NCI-H2107 treated with DMSO at 0.1 percent for 48 hours (cell line): ENCODE results near the gene RBBP6.
"Not testable (repeated sequence)": the region's sequence is repeated elsewhere in the genome, so short reads cannot be mapped to it uniquely, and the experiment has no call there.

Experiments used
- DNase-seq: peaks from one replicate; lab custom pipeline; 2025; ENCODE audit not compliant: unreplicated experiment; lab: John Stamatoyannopoulos, UW

Gene RBBP6

GRCh38 chr16:24555346-24555872, 16.0 kb downstream of the RBBP6 start:
- DNase-seq, result no peak

GRCh38 chr16:24562811-24563210, 23.4 kb downstream of the RBBP6 start:
- DNase-seq, result no peak

GRCh38 chr16:24568392-24568791, 29.0 kb downstream of the RBBP6 start:
- no peak for DNase-seq

- no peak for DNase-seq
Observed at GRCh38 chr16:24571096-24571495, 31.7 kb downstream of the RBBP6 start.

- DNase-seq, result no peak
Observed at GRCh38 chr16:24572069-24572468, 32.7 kb downstream of the RBBP6 start.

GRCh38 chr16:24573141-24573540, 33.8 kb downstream of the RBBP6 start:
- no peak for DNase-seq

GRCh38 chr16:24574515-24575485, 35.4 kb downstream of the RBBP6 start:
- not testable (repeated sequence) for DNase-seq

- DNase-seq, result not testable (repeated sequence)
Observed at GRCh38 chr16:24575791-24576190, 36.4 kb downstream of the RBBP6 start.

- no peak for DNase-seq
Observed at GRCh38 chr16:24577167-24577566, 37.8 kb downstream of the RBBP6 start.

- DNase-seq, result no peak
Observed at GRCh38 chr16:24580665-24581064, 41.3 kb downstream of the RBBP6 start.

GRCh38 chr16:24583494-24583893, 44.1 kb downstream of the RBBP6 start:
- no peak for DNase-seq

GRCh38 chr16:24589997-24590396, 50.6 kb downstream of the RBBP6 start:
- no peak for DNase-seq

- no peak for DNase-seq
Observed at GRCh38 chr16:24598777-24599437, 59.5 kb downstream of the RBBP6 start.

GRCh38 chr16:24609417-24609739, 70.0 kb downstream of the RBBP6 start:
- DNase-seq, result no peak

GRCh38 chr16:24609740-24610415, 70.5 kb downstream of the RBBP6 start:
- DNase-seq, result peak; percentile 49

GRCh38 chr16:24610416-24610755, 71.0 kb downstream of the RBBP6 start:
- no peak for DNase-seq

GRCh38 chr16:24611310-24611709, 71.9 kb downstream of the RBBP6 start:
- DNase-seq, result no peak

- DNase-seq, result no peak
Observed at GRCh38 chr16:24612656-24613055, 73.3 kb downstream of the RBBP6 start.

GRCh38 chr16:24613267-24613666, 73.9 kb downstream of the RBBP6 start:
- not testable (repeated sequence) for DNase-seq

- DNase-seq, result no peak
Observed at GRCh38 chr16:24617502-24617901, 78.1 kb downstream of the RBBP6 start.
